Kidney (tissue), 14 donors: ENCODE data around the gene APMAP. TPM values are rescaled to one million over a fixed set of nuclear protein-coding genes. Genes with fewer than 3 reads are reported as not detected.

ENCODE experiments used
- DNase-seq, 5 donors: peaks; one replicate each; pipeline ENCODE4 v3.0.0-alpha.2; 2013 to 2020
- FAIRE-seq: peaks from 2 replicates; lab custom pipeline; 2012; peaks lifted over from hg19 to GRCh38; lab: Jason Lieb, UNC
- H3K27ac ChIP-seq, 2 donors: one replicate each; pipeline ENCODE4 v1.7.0; 2013; ENCODE audit warnings: low read depth in 2 of 2, low read length in 2 of 2, inconsistent platforms in 1 of 2
- H3K27me3 ChIP-seq: one replicate; pipeline ENCODE4 v1.7.1; 2013; ENCODE audit warnings: low read length, inconsistent platforms; ENCODE audit not compliant: control insufficient read depth, insufficient read depth
- H3K36me3 ChIP-seq, 3 donors: one replicate each; pipeline versions ENCODE4 v1.7.0 to v1.7.1; 2013; ENCODE audit warnings: low read length in 3 of 3, control low read depth in 1 of 3, inconsistent platforms in 1 of 3; ENCODE audit not compliant: insufficient read depth in 3 of 3, control insufficient read depth in 2 of 3
- H3K4me1 ChIP-seq, 3 donors: one replicate each; pipeline versions ENCODE4 v1.7.0 to v1.7.1; 2013; ENCODE audit warnings: low read length in 3 of 3, inconsistent platforms in 1 of 3, low read depth in 1 of 3; ENCODE audit not compliant: control insufficient read depth in 2 of 3, insufficient read depth in 2 of 3
- H3K4me3 ChIP-seq, 3 donors: one replicate each; pipeline versions ENCODE4 v1.7.0 to v1.8.1; 2013; ENCODE audit warnings: low read length in 3 of 3, control low read depth in 1 of 3, inconsistent platforms in 1 of 3
- H3K9ac ChIP-seq, 3 donors: one replicate each; pipeline versions ENCODE4 v1.7.0 to v1.7.1; 2013; ENCODE audit warnings: low read length in 3 of 3, control low read depth in 1 of 3, inconsistent platforms in 1 of 3
- H3K9me3 ChIP-seq, 3 donors: one replicate each; pipeline versions ENCODE4 v1.7.0 to v1.7.1; 2013; ENCODE audit warnings: low read length in 3 of 3, control low read depth in 1 of 3, inconsistent platforms in 1 of 3; ENCODE audit not compliant: control insufficient read depth in 2 of 3, insufficient read depth in 1 of 3
- intact Hi-C: fragments of 100-400 bp; cut with DNase I; formaldehyde crosslinking; loops from one replicate; pipeline ENCODE4 v1.11.1; 2022
- polyA plus RNA-seq: library from polyadenylated mRNA; stranded (reverse); fragments of 350-450 nt; fragmentation: Illumina TruSeq; extraction: RNeasy Lipid Tissue Mini Kit (QIAGEN cat#74804); gene quantifications from one replicate; pipeline ENCODE4 v1.2.3, GENCODE V29; 2014; ENCODE audit warnings: low read depth, low replicate concordance; ENCODE audit not compliant: insufficient read depth
- total RNA-seq: library from RNA; stranded (reverse); fragmentation: NEBNext Ultra II Directional; extraction: Animal tissue kit (Norgen Biotek cat#: 25700); gene quantifications from one replicate; pipeline ENCODE4 v1.2.1, GENCODE V29; 2021
- TF ChIP-seq, protein P1 (sequence below): IDR thresholded peaks from 3 replicates; pipeline ENCODE4 v1.5.1; 2012; ENCODE audit warnings: mild to moderate bottlenecking, moderate library complexity, borderline replicate concordance; ENCODE audit not compliant: insufficient read depth; ENCODE audit errors: extremely low read depth
- donor health status: control.
- donor health status: control.
- donor health status: control.
- donor health status: control.
- donor health status: control.
- donor health status: DM: yes; HTN: yes; CAD: no.
- donor health status: Normal renal cell carcinoma (clear cell type).

The APMAP gene
- total and polyA plus RNA-seq, 2 donors from 2014 or later = 79.7 to 90.9 TPM

- no peak for FAIRE-seq
- Histone ChIP-seq H3K27ac (no peak overlapping the region), H3K4me3 (no peak overlapping the region), H3K9ac (no peak overlapping the region), H3K9me3 (peaks cover 0 to 6% (median 0%) of the 10 kb centered on the region in 3 donors), H3K27me3 (no peaks in the 10 kb centered on the region), H3K4me1 (peaks cover 0 to 2% (median 0%) of the 10 kb centered on the region in 3 donors), H3K36me3 (peaks cover 0 to 14% (median 12%) of the 10 kb centered on the region in 3 donors)
- DNase-seq = peak in 1 of 5 donors; percentile 0
- TF ChIP-seq, protein P1, sequence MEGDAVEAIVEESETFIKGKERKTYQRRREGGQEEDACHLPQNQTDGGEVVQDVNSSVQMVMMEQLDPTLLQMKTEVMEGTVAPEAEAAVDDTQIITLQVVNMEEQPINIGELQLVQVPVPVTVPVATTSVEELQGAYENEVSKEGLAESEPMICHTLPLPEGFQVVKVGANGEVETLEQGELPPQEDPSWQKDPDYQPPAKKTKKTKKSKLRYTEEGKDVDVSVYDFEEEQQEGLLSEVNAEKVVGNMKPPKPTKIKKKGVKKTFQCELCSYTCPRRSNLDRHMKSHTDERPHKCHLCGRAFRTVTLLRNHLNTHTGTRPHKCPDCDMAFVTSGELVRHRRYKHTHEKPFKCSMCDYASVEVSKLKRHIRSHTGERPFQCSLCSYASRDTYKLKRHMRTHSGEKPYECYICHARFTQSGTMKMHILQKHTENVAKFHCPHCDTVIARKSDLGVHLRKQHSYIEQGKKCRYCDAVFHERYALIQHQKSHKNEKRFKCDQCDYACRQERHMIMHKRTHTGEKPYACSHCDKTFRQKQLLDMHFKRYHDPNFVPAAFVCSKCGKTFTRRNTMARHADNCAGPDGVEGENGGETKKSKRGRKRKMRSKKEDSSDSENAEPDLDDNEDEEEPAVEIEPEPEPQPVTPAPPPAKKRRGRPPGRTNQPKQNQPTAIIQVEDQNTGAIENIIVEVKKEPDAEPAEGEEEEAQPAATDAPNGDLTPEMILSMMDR = no peak
- intact Hi-C loops = no loop called here
These were observed 11.3 kb downstream of the APMAP start for GRCh38 chr20:24981282-24981681.

DNA sequence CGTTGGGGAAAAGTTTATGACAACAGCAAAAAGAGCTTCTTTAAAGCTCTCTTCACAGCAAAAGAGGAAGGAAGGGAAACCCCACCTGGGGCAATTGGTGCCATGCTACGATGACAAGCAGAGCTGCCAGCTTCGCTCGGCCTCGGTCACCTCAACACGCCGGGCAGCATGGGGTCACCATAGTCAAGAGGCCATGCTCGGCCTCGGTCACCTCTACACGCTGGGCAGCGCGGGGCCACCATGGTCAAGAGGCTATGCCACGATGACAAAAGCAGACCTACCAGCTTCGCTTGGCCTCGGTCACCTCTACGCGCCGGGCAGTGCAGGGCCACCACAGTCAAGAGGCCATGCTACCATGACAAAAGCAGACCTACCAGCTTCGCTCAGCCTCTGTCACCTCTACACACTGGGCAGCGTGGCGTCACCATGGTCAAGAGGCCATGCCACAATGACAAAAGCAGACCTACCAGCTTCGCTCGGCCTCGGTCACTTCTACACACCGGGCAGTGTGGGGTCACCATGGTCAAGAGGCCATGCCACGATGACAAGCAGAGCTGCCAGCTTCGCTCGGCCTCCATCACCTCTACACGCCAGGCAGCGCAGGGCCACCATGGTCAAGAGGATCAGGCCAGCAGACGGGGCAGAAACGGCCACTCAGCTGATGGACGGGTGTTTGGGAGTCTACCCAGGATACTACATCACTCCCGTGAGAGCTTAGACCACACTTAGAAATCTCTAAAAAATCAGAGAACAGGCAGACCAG, 12.1 kb downstream of the APMAP start:
- TF ChIP-seq, protein P1 = no peak
- Histone ChIP-seq H3K4me1 (no peaks in the 10 kb centered on the region), H3K27ac (no peak overlapping the region), H3K4me3 (no peak overlapping the region), H3K9ac (no peak overlapping the region), H3K9me3 (peaks cover 0 to 7% (median 0%) of the 10 kb centered on the region in 3 donors), H3K36me3 (peaks cover 0 to 14% (median 13%) of the 10 kb centered on the region in 3 donors), H3K27me3 (no peaks in the 10 kb centered on the region)
- DNase-seq (peak in 1 of 5 donors; percentile 1), FAIRE-seq (no peak)
- intact Hi-C loops = no loop called here

- FAIRE-seq = no peak
- DNase-seq = peak in 1 of 5 donors; percentile 5
- no peaks in the 10 kb centered on the region for H3K4me1 ChIP-seq
- no peak overlapping the region for H3K9ac ChIP-seq
- TF ChIP-seq, protein P1 = no peak
- H3K27ac ChIP-seq = no peak overlapping the region
- H3K9me3 ChIP-seq = peaks cover 0 to 7% (median 0%) of the 10 kb centered on the region in 3 donors
- no peak overlapping the region for H3K4me3 ChIP-seq
- peaks cover 0 to 14% (median 13%) of the 10 kb centered on the region in 3 donors for H3K36me3 ChIP-seq
- intact Hi-C loops = no loop called here
- no peaks in the 10 kb centered on the region for H3K27me3 ChIP-seq
These were observed 13.3 kb downstream of the APMAP start for GRCh38 chr20:24979036-24979960.
